Measurements from ENCODE around the gene BCL2L13.

- TF ChIP-seq CTCF (IDR thresholded peaks at IDR 0.05; ENCODE audit: poor library complexity) = no peak
- TF ChIP-seq EZH2 (IDR thresholded peaks at IDR 0.05; ENCODE audit: borderline replicate concordance) = no peak
Observed at GRCh38 chr22:17641269-17641668, 2.7 kb downstream of the BCL2L13 start.

Data from hepatocyte (in vitro differentiated cells).